IPS DF 4.7 (cell line): ENCODE results near the gene ACTR1B.
"Not testable (repeated sequence)": the region's sequence is repeated elsewhere in the genome, so short reads cannot be mapped to it uniquely, and the experiment has no call there.

ENCODE experiments used
- DNase-seq: peaks from one replicate; pipeline ENCODE4 v3.0.0-alpha.2; 2013; ENCODE audit warnings: low spot score; ENCODE audit errors: extremely low read depth

ACTR1B gene

GRCh38 chr2:97618939-97619827, 44.7 kb downstream of the ACTR1B start:
- DNase-seq = not testable (repeated sequence)

- no peak for DNase-seq
Measured at GRCh38 chr2:97617911-97618310, 45.9 kb downstream of the ACTR1B start.

DNA sequence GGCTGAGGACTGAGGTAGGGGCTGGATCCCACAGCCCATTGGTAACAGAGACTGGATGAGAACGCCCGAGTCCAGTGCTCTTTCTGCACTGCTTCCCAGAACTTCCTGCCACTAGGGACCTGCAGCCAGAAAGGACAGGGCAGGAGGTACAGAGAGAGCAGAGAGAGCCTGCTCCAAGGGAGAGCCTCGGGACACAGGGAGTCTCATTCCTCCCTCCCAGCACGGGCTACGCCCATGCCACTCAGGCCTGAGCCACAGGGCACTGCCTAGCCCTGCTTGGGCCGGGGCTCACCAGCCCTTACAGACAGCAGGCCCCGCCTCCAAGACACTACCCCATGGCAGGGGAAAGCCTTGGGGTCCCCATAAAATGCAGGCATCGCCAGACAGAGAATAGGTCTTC, 48.1 kb downstream of the ACTR1B start:
- DNase-seq = not testable (repeated sequence)

DNA sequence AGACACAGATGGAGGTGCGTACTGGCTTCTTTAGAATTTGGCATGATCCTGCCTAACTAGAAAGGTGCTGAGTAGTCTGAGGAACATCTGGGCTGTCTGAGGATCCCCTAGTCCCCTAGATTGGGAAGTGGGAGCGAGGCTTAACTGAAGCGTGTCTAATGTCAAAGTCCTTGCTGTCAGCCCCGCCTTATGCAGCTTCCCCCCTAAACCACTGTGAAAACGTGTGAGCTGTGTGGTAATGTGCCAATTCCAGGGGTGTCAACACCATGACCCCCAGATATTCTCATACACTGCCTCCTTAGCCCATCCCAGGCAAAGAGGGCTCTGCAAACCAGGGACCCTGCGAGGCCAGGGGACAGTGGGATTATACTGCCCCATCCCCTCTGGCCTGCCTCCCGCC, 51.9 kb downstream of the ACTR1B start:
- DNase-seq = not testable (repeated sequence)

DNA sequence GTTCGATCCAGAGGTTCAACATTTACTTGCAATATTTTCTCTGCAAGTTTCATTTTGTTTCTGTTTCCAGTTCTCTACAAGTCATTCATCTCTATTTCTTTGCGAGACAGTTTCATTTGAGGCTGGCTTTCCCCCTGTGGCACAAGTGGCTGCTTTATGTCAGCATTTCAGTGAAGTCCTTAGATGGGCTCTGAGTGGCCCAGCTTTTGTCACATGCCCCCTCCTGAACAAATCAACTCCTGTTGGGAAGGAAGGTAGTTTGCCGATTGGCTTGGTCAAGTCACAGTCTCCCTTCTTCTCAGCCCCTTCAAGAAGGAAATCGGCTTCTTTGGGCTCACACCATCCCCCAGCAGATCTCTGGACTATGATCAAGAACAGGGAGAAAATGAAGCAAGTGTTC, 55.1 kb downstream of the ACTR1B start:
- not testable (repeated sequence) for DNase-seq
